KMS-11 (cell line): ENCODE results near the gene DTD2.

Experiments
- H2AFZ ChIP-seq: fragments of 200-600 bp; sonication (generic); 2 replicates; pipeline ENCODE4 v1.6.1; 2016; ENCODE audit warnings: antibody characterized with exemption, mixed run types, low read depth
- H3K27ac ChIP-seq: fragments of 200-600 bp; sonication (generic); 2 replicates; pipeline ENCODE4 v1.6.1; 2016; ENCODE audit warnings: mild to moderate bottlenecking, mixed run types
- H3K27me3 ChIP-seq: fragments of 200-600 bp; sonication (generic); 2 replicates; pipeline ENCODE4 v1.6.1; 2017; ENCODE audit warnings: mild to moderate bottlenecking, low read depth, mixed run types, moderate library complexity; ENCODE audit not compliant: insufficient read depth
- H3K36me3 ChIP-seq: fragments of 200-600 bp; sonication (generic); 2 replicates; pipeline ENCODE4 v1.6.1; 2017; ENCODE audit warnings: mild to moderate bottlenecking, mixed run types; ENCODE audit not compliant: insufficient read depth
- H3K4me1 ChIP-seq: fragments of 200-600 bp; sonication (generic); 2 replicates; pipeline ENCODE4 v1.6.1; 2016; ENCODE audit warnings: mild to moderate bottlenecking, low read depth, mixed run types; ENCODE audit not compliant: poor library complexity, severe bottlenecking
- H3K4me2 ChIP-seq: fragments of 200-600 bp; sonication (generic); 2 replicates; pipeline ENCODE4 v1.7.0; 2016; ENCODE audit warnings: mild to moderate bottlenecking, mixed run types
- H3K4me3 ChIP-seq: fragments of 200-600 bp; sonication (generic); IDR thresholded peaks from 2 replicates; pipeline ENCODE4 v1.6.1; 2017; ENCODE audit warnings: low read depth, low read length, mixed read lengths; ENCODE audit not compliant: insufficient read depth
- H3K79me2 ChIP-seq: fragments of 200-600 bp; sonication (generic); 2 replicates; pipeline ENCODE4 v1.6.1; 2016; ENCODE audit warnings: low read depth, mixed run types; ENCODE audit not compliant: insufficient read depth
- H3K9ac ChIP-seq: fragments of 200-600 bp; sonication (generic); 2 replicates; pipeline ENCODE4 v1.6.1; 2016; ENCODE audit warnings: mild to moderate bottlenecking, mixed run types
- H4K20me1 ChIP-seq: fragments of 200-600 bp; sonication (generic); 2 replicates; pipeline ENCODE4 v1.6.1; 2016; ENCODE audit warnings: mild to moderate bottlenecking, mixed run types; ENCODE audit not compliant: insufficient read depth
- TF ChIP-seq, protein P1 (sequence below): fragments of 200-600 bp; sonication (generic); conservative IDR thresholded peaks from 2 replicates; pipeline ENCODE4 v1.6.1; 2017; ENCODE audit warnings: low read depth, mild to moderate bottlenecking, antibody characterized with exemption, low read length, moderate library complexity, mixed read lengths

Gene DTD2

DNA sequence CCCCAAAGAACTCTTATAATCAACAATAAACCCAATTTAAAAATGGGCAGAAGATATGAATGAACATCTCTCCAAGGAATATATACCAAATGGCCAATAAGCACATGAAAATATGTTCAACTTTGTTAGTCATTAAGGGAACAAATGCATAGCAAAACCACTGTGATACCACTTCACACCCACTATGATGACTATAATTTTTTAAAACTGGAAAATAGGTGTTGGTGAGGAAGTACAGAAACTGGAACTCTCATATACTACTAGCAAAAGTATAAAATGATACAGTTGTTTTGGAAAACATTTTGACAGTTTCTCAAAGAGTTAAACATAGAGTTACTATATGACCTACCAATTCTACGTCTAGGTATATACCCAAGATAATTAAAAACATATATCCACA lies 27.5 kb downstream of the DTD2 start:
- H3K79me2 ChIP-seq, result no peaks in the 10 kb centered on the region
- no peaks in the 10 kb centered on the region for H4K20me1 ChIP-seq
- H3K9ac ChIP-seq, result no peak overlapping the region
- H3K27ac ChIP-seq, result no peak overlapping the region
- H3K27me3 ChIP-seq, result no peaks in the 10 kb centered on the region
- H3K4me2 ChIP-seq, result no peak overlapping the region
- H3K4me3 ChIP-seq, result no peak overlapping the region
- no peaks in the 10 kb centered on the region for H3K4me1 ChIP-seq
- TF ChIP-seq, protein P1, sequence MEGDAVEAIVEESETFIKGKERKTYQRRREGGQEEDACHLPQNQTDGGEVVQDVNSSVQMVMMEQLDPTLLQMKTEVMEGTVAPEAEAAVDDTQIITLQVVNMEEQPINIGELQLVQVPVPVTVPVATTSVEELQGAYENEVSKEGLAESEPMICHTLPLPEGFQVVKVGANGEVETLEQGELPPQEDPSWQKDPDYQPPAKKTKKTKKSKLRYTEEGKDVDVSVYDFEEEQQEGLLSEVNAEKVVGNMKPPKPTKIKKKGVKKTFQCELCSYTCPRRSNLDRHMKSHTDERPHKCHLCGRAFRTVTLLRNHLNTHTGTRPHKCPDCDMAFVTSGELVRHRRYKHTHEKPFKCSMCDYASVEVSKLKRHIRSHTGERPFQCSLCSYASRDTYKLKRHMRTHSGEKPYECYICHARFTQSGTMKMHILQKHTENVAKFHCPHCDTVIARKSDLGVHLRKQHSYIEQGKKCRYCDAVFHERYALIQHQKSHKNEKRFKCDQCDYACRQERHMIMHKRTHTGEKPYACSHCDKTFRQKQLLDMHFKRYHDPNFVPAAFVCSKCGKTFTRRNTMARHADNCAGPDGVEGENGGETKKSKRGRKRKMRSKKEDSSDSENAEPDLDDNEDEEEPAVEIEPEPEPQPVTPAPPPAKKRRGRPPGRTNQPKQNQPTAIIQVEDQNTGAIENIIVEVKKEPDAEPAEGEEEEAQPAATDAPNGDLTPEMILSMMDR, result no peak
- H3K36me3 ChIP-seq, result no peaks in the 10 kb centered on the region
- H2AFZ ChIP-seq, result no peak overlapping the region

DNA sequence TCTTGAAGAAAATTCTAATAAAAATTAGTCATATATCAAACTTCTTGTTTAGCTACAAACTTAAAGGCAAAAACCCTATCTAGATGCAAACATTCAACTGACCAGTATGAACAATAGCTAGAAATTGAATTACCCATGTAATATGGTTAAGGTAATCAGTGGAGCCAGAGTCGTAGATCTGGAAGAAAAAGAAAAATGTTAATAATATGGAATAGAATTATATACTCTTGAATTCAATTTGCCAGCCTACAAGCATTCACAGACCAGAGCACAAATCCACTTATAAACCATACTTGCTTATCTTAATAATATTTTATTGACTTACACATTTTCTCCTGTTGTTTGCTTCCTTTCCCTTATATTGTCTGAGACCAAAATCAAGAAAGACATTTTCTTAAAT lies 29.3 kb downstream of the DTD2 start:
- Histone ChIP-seq H3K4me2 (no peak overlapping the region), H3K27me3 (no peaks in the 10 kb centered on the region), H3K27ac (no peak overlapping the region), H3K4me1 (no peaks in the 10 kb centered on the region), H3K4me3 (no peak overlapping the region), H3K79me2 (no peaks in the 10 kb centered on the region), H3K9ac (no peak overlapping the region), H2AFZ (no peak overlapping the region), H3K36me3 (no peaks in the 10 kb centered on the region), H4K20me1 (no peaks in the 10 kb centered on the region)
- TF ChIP-seq, protein P1, result no peak

DNA sequence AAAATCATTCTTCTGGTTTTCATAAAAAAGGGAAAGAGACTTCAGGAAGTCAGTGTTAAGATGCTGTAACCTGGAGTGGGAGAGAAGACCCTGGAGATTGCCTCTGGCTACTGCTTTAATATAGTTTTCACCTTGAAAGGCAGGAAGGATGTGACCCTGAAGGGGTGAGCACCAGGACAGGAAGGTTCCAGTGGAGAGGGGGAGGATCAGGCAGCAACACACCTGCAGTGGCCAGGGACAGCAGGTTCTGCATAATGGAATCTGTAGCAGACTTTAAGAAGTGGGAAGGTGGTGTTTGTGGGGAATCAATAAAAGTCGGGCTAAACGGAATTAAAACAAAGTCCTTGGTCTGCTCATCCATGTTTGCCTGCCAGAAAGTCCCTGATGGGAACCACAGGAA lies 30.6 kb downstream of the DTD2 start:
- H3K79me2 ChIP-seq, result no peaks in the 10 kb centered on the region
- no peaks in the 10 kb centered on the region for H3K4me1 ChIP-seq
- no peak overlapping the region for H2AFZ ChIP-seq
- no peaks in the 10 kb centered on the region for H3K27me3 ChIP-seq
- no peaks in the 10 kb centered on the region for H4K20me1 ChIP-seq
- H3K27ac ChIP-seq, result no peak overlapping the region
- TF ChIP-seq, protein P1, result no peak
- no peak overlapping the region for H3K4me2 ChIP-seq
- no peaks in the 10 kb centered on the region for H3K36me3 ChIP-seq
- no peak overlapping the region for H3K4me3 ChIP-seq
- H3K9ac ChIP-seq, result no peak overlapping the region

DNA sequence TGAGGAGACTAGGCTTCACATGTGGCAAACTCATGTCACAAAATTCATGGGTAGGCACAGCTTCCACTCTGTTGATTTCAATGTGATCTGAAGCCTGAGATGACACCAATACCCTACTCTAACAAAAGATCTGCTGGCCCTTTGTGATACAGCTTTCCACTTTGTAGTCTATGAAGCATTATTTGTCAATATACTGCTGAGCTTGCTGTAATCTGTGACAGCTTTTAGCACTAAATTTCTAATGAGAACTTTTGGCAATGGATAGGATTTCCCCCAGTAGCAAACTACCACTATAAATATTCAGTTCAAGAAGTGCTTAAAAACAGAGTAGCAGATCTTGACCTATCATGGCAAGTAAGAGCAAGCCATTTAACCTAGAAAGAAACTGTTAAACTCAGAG lies 31.4 kb downstream of the DTD2 start:
- H3K4me1 ChIP-seq, result peaks cover 6% of the 10 kb centered on the region
- H3K27me3 ChIP-seq, result no peaks in the 10 kb centered on the region
- no peak overlapping the region for H3K9ac ChIP-seq
- TF ChIP-seq, protein P1, result no peak
- H2AFZ ChIP-seq, result no peak overlapping the region
- H3K4me2 ChIP-seq, result no peak overlapping the region
- no peak overlapping the region for H3K27ac ChIP-seq
- no peaks in the 10 kb centered on the region for H3K79me2 ChIP-seq
- H3K4me3 ChIP-seq, result no peak overlapping the region
- H4K20me1 ChIP-seq, result no peaks in the 10 kb centered on the region
- no peaks in the 10 kb centered on the region for H3K36me3 ChIP-seq
